Keratinocyte (primary cell): ENCODE data around the gene ZNF165. TPM values are rescaled to one million over a fixed set of nuclear protein-coding genes. Genes with fewer than 3 reads are reported as not detected.

Experiments
- DNase-seq: peaks from one replicate; pipeline ENCODE4 v3.0.0-alpha.2; 2011; ENCODE audit warnings: low read depth, missing footprints, low spot score
- FAIRE-seq: peaks from 2 replicates; lab custom pipeline; 2011; peaks lifted over from hg19 to GRCh38; lab: Jason Lieb, UNC
- H2AFZ ChIP-seq: 2 replicates; pipeline ENCODE4 v1.6.0; 2012; ENCODE audit warnings: low read length, control low read depth, inconsistent platforms; ENCODE audit not compliant: control insufficient read depth
- H3K27ac ChIP-seq: 2 replicates; pipeline ENCODE4 v1.5.1; 2011; ENCODE audit warnings: low read length; ENCODE audit not compliant: control insufficient read depth, insufficient read depth
- H3K27me3 ChIP-seq: 3 replicates; pipeline ENCODE4 v1.6.0; 2011; ENCODE audit warnings: low read length; ENCODE audit not compliant: control insufficient read depth, insufficient read depth; ENCODE audit errors: extremely low read depth
- H3K36me3 ChIP-seq, 2 experiments: 2 replicates in 1 of 2; 3 replicates in 1 of 2; pipeline ENCODE4 v1.5.1; 2011; ENCODE audit warnings: low read length in 2 of 2, mild to moderate bottlenecking in 1 of 2; ENCODE audit not compliant: control insufficient read depth in 2 of 2, insufficient read depth in 2 of 2; ENCODE audit errors: extremely low read depth in 1 of 2
- H3K4me1 ChIP-seq: 3 replicates; pipeline ENCODE4 v1.5.1; 2011; ENCODE audit warnings: low read length; ENCODE audit not compliant: control insufficient read depth, insufficient read depth; ENCODE audit errors: extremely low read depth
- H3K4me2 ChIP-seq: 3 replicates; pipeline ENCODE4 v1.6.0; 2011; ENCODE audit warnings: low read depth, low read length; ENCODE audit not compliant: control insufficient read depth, insufficient read depth; ENCODE audit errors: extremely low read depth
- H3K4me3 ChIP-seq, 3 experiments: fragments of 200-600 bp in 1 of 3; sonication (generic) in 1 of 3; 2 replicates in 2 of 3; 3 replicates in 1 of 3; pipeline ENCODE4 v1.5.1; 2011 to 2016; ENCODE audit warnings: low read length in 3 of 3, mild to moderate bottlenecking in 3 of 3, control low read depth in 2 of 3, inconsistent platforms in 1 of 3, low read depth in 1 of 3, mixed read lengths in 1 of 3, mixed run types in 1 of 3, moderate library complexity in 1 of 3; ENCODE audit not compliant: control insufficient read depth in 2 of 3, insufficient read depth in 2 of 3; ENCODE audit errors: extremely low read depth in 1 of 3
- H3K79me2 ChIP-seq: 2 replicates; pipeline ENCODE4 v1.6.0; 2012; ENCODE audit warnings: low read length; ENCODE audit not compliant: control insufficient read depth, insufficient read depth
- H3K9ac ChIP-seq: 3 replicates; pipeline ENCODE4 v1.6.0; 2011; ENCODE audit warnings: low read length; ENCODE audit not compliant: control insufficient read depth, insufficient read depth; ENCODE audit errors: extremely low read depth
- H3K9me1 ChIP-seq: 3 replicates; pipeline ENCODE4 v1.6.0; 2011; ENCODE audit warnings: low read length; ENCODE audit not compliant: control insufficient read depth, insufficient read depth; ENCODE audit errors: extremely low read depth
- H3K9me3 ChIP-seq: 2 replicates; pipeline ENCODE4 v1.5.1; 2012; ENCODE audit warnings: low read depth, low read length; ENCODE audit not compliant: control insufficient read depth
- H4K20me1 ChIP-seq: 3 replicates; pipeline ENCODE4 v1.6.0; 2011; ENCODE audit warnings: low read length; ENCODE audit not compliant: control insufficient read depth, insufficient read depth; ENCODE audit errors: extremely low read depth
- EZH2 ChIP-seq: IDR thresholded peaks from one replicate; pipeline ENCODE4 v1.6.1; 2012; ENCODE audit warnings: inconsistent platforms, mild to moderate bottlenecking, low read length, moderate library complexity
- dilution Hi-C: fragments of 300-500 bp; cut with MboI; formaldehyde crosslinking; loops from one replicate; pipeline ENCODE4 v1.7.0; 2020; ENCODE audit warnings: low sequenced_read_pairs; ENCODE audit not compliant: extremely low pct_ligation_motif_present
- polyA plus RNA-seq, 5 experiments: library from polyadenylated mRNA; depleted of rRNA in 3 of 5; stranded (reverse) in 3 of 5; stranded (forward) in 1 of 5; unstranded in 1 of 5; fragments of >200 nt; gene quantifications; 1 replicate in 1 of 5; 2 replicates in 3 of 5; 3 replicates in 1 of 5; pipeline versions ENCODE4 v1.2.1 to v1.2.3, GENCODE V29; 2011 to 2012; ENCODE audit warnings: missing spikeins in 2 of 5, low read depth in 1 of 5, low replicate concordance in 1 of 5
- TF ChIP-seq, protein P1 (sequence below), 3 experiments: IDR thresholded peaks in 1 of 3; conservative IDR thresholded peaks in 1 of 3; optimal IDR thresholded peaks in 1 of 3; 2 replicates in 2 of 3; 3 replicates in 1 of 3; pipeline versions ENCODE3 to v1.5.1; 2011; ENCODE audit warnings: low read length in 3 of 3, mild to moderate bottlenecking in 3 of 3, moderate library complexity in 2 of 3, control low read depth in 1 of 3, inconsistent platforms in 1 of 3; ENCODE audit not compliant: insufficient read depth in 2 of 3; ENCODE audit errors: extremely low read depth in 1 of 3

Gene ZNF165
- polyA plus RNA-seq, 1 donor (not counting 4 experiments of a cell fraction or from before 2014, with no cell fraction given), result 3.6 TPM

DNA sequence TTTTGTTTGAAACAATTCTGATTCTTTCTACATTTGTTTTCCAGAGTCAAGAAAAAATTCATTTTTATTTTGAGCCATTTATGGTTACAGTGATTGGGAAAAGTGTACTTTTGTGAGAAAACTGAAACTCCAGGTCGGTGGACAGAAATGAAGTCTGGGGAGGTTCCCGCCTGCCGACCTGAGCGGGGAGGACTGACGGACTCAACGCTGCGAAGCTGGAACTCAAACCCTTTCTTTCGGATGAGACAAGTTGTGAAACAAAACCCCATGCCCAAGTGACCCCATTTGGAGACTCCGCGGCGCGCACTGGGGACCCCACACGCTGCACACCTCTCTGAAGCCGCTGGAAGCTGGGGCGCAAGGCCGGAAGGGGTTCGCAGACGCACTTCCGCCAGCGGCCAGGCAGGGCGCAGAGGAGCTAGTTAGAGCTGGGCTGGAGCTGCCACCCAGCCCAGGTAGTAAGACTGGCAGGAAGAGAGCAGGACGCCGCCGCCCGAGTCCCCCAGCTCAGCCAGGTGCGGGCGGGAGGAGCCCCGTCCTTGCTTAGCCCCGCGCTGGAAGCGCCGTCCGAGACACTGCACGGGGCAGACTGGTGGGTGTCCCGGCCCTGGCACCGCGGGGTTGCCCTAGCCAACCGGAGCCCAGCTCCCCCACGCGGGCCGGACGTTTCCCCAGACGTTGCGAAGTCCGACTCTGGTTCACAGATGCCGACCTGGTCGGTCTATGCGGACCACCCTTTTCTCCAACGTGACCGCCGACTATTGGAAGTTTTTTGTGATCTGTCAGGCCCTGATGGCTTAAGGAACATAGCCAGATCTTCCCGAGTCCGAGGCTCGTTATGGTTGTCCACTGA, 24.2 kb downstream of the ZNF165 start:
- peak overlapping the region; percentile 62 to 81 (median 73) for H3K4me3 ChIP-seq
- DNase-seq (no peak), FAIRE-seq (peak; percentile 73)
- H3K79me2 ChIP-seq, result no peaks in the 10 kb centered on the region
- H3K4me1 ChIP-seq, result peaks cover 8% of the 10 kb centered on the region
- no peaks in the 10 kb centered on the region for H3K27me3 ChIP-seq
- H3K27ac ChIP-seq, result peak overlapping the region; percentile 64
- dilution Hi-C loops, result no loop called here
- peak overlapping the region; percentile 99 for H2AFZ ChIP-seq
- no peaks in the 10 kb centered on the region for H3K9me1 ChIP-seq
- TF ChIP-seq, protein P1, sequence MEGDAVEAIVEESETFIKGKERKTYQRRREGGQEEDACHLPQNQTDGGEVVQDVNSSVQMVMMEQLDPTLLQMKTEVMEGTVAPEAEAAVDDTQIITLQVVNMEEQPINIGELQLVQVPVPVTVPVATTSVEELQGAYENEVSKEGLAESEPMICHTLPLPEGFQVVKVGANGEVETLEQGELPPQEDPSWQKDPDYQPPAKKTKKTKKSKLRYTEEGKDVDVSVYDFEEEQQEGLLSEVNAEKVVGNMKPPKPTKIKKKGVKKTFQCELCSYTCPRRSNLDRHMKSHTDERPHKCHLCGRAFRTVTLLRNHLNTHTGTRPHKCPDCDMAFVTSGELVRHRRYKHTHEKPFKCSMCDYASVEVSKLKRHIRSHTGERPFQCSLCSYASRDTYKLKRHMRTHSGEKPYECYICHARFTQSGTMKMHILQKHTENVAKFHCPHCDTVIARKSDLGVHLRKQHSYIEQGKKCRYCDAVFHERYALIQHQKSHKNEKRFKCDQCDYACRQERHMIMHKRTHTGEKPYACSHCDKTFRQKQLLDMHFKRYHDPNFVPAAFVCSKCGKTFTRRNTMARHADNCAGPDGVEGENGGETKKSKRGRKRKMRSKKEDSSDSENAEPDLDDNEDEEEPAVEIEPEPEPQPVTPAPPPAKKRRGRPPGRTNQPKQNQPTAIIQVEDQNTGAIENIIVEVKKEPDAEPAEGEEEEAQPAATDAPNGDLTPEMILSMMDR (optimal IDR thresholded peaks at IDR 0.05 in 1 of 3, IDR thresholded peaks at IDR 0.05 in 1 of 3, conservative IDR thresholded peaks at IDR 0.05 in 1 of 3; ENCODE audit: extremely low read depth in 1 of 3, insufficient read depth in 2 of 3, low read length in 3 of 3), result peak; percentile 60 to 86 (median 64)
- TF ChIP-seq EZH2, result no peak
- peak overlapping the region; percentile 79 for H3K9ac ChIP-seq
- no peaks in the 10 kb centered on the region for H3K36me3 ChIP-seq
- peak overlapping the region; percentile 98 for H3K4me2 ChIP-seq
- H3K9me3 ChIP-seq, result no peaks in the 10 kb centered on the region
- H4K20me1 ChIP-seq, result no peaks in the 10 kb centered on the region

DNA sequence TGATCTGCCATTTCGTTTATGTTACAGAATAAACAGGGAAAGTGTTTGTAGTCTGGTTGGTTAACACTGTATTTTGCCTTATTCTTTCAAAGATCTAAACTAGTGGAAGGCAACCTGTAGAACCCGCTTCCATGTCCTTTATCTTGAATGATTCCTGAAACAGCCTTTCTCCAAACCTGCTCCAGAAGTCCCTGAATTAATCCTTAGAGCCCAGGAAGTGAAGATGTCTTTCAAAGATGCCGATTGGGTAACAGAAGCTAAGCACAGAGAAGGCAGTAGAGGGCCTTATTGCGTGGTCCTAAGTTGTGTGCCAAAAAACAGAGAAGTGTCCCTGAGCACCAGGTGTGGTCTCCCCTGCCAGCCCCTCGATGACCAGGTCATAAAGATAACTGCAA, 24.9 kb downstream of the ZNF165 start:
- Histone ChIP-seq H3K4me2 (peak overlapping the region; percentile 98), H3K36me3 (no peaks in the 10 kb centered on the region), H3K9me1 (no peaks in the 10 kb centered on the region), H4K20me1 (no peaks in the 10 kb centered on the region), H3K27ac (peak overlapping the region; percentile 64), H2AFZ (peak overlapping the region; percentile 99), H3K4me3 (peak overlapping the region; percentile 62 to 81 (median 73)), H3K9ac (peak overlapping the region; percentile 79), H3K9me3 (no peaks in the 10 kb centered on the region), H3K79me2 (no peaks in the 10 kb centered on the region), H3K27me3 (no peaks in the 10 kb centered on the region), H3K4me1 (peaks cover 8% of the 10 kb centered on the region)
- peak; percentile 32 for FAIRE-seq
- TF ChIP-seq, protein P1 (optimal IDR thresholded peaks at IDR 0.05 in 1 of 3, IDR thresholded peaks at IDR 0.05 in 1 of 3, conservative IDR thresholded peaks at IDR 0.05 in 1 of 3; ENCODE audit: extremely low read depth in 1 of 3, insufficient read depth in 2 of 3, low read length in 3 of 3), result peak in 1 of 3 experiments; percentile 8
- no peak for TF ChIP-seq EZH2
- no peak for DNase-seq
- dilution Hi-C loops, result no loop called here
